GM18909 (cell line): ENCODE measurements around the gene POLR2C.

Experiments used
- ATAC-seq: cut with Tn5 transposase; IDR thresholded peaks from one replicate; pipeline ENCODE4 v1.9.1; 2021; ENCODE audit warnings: mild to moderate bottlenecking; ENCODE audit not compliant: unreplicated experiment, poor library complexity

Gene POLR2C

DNA sequence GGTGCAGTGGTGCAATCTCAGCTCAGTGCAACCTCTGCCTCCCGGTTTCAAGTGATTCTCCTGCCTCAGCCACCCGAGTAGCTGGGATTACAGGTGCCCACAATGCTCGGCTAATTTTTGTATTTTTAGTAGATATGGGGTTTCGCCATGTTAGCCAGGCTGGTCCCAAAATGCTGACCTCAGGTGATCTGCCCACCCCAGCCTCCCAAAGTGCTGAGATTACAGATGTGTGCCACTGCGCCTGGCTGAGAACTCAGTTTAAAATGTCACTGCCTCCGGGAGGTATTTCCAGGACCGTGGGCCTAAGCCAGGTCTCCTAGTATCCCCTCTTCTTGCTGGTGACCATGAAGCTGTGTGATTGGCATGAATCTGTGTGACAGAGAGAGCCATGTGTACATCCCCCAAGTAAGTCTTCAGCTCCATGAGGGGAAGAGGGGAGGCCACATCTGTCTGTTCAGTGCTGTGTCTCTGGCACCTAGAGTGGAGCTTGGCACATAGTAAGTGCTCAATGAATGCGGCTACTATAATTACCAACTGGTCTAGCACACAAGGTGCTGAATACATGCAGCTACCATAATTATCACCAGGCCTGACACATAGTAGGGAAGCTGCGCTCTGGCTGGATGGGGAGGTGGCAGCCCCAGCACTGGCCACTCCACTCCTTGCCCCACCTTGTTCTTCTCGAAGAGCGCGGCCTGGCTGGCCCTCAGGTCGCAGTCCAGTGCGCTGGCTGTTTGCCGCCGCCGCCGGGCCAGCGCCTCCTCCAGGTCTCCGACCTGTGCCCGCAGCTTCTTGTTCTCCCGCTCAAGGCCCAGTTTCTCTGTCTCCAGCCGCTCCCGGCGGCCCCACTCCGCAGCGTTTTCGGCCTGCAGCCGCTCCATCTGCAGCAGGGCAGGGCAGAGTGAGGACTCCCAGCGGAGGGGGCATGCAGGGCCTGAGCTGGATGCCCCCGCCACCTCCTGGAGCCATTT, 55.2 kb downstream of the POLR2C start:
- ATAC-seq, result no peak

DNA sequence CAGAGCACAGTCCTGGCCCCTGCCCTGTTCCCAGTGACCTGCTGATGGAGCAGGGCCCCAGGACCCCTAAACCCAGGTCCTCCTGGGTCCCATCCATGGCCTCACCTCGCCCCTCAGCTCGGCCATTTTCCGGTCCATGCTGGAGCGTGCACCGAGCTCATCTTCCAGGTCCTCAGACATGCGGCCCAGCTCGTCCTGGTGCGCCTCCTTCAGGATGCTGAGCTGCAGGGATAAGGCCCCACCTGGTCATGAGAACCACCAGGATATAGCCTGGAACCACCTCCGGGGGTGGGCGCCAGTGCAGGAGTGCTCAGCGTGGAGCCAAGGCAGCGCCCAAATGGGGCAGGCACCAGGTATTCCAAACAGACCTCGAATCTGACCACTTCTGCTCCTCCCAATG, 56.0 kb downstream of the POLR2C start:
- ATAC-seq, result no peak

DNA sequence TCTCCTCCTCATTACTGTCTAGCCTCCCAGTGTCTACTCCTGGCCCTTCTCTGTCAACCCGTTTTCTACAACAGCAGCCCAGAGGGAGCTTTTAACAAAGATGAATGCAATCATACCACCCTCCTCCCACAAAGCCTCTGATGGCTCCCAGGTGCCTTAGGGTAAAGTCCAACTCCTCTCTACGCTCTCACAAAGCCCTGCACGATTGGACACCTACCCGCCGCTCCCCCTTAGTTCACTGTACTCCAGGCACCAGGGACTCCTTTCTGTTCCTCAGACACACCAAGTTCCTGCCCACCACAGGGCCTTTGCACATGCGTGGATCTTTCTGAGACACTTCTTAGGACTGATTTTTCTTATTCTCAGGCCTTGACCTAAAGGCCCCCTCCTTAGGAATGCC, 56.4 kb downstream of the POLR2C start:
- no peak for ATAC-seq

DNA sequence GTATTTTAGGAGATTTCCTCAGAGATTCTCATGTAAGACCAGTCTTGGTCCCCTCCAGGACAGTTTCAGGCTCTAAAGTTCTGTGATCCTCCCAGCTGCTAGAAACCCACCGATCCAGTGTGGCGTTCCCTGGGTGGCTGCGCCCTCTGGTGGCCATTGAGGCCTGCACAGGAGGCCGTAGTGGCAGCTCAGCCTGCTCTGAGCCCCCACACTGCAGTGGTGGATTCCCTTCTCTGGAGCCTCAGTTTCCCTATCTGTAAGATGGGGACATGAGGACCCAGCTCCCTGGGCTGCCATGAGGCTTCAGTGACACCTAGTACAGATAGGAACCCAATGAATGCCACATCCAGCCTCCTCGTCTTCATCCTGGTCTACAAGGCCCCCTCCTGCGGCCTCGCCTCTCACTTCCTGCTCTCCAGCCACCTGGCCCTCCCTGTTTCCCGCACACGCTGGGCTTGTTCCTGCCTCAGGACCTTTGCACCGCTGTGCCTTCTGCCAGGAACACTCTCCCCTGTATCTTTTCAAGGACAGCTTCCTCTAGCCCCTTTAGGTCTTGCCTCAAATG, 57.4 kb downstream of the POLR2C start:
- peak; percentile 63 for ATAC-seq
